ENCODE data around the gene CTDSPL.

CTDSPL gene

GRCh38 chr3:38019658-38020341, 158.1 kb downstream of the CTDSPL start:
- DNase-seq (ENCODE audit: low read depth in 1 of 2, low spot score in 1 of 2), result no peak
- H3K27me3 ChIP-seq (ENCODE audit: insufficient read depth, poor library complexity, severe bottlenecking), result no peaks in the 10 kb centered on the region
- H3K27ac ChIP-seq (replicated peaks), result no peak overlapping the region
- no peak for TF ChIP-seq GABPA (IDR thresholded peaks at IDR 0.05; ENCODE audit: low read depth)
- no peak for TF ChIP-seq POLR2AphosphoS5 (IDR thresholded peaks at IDR 0.05; ENCODE audit: low read depth)
- TF ChIP-seq, protein P1, sequence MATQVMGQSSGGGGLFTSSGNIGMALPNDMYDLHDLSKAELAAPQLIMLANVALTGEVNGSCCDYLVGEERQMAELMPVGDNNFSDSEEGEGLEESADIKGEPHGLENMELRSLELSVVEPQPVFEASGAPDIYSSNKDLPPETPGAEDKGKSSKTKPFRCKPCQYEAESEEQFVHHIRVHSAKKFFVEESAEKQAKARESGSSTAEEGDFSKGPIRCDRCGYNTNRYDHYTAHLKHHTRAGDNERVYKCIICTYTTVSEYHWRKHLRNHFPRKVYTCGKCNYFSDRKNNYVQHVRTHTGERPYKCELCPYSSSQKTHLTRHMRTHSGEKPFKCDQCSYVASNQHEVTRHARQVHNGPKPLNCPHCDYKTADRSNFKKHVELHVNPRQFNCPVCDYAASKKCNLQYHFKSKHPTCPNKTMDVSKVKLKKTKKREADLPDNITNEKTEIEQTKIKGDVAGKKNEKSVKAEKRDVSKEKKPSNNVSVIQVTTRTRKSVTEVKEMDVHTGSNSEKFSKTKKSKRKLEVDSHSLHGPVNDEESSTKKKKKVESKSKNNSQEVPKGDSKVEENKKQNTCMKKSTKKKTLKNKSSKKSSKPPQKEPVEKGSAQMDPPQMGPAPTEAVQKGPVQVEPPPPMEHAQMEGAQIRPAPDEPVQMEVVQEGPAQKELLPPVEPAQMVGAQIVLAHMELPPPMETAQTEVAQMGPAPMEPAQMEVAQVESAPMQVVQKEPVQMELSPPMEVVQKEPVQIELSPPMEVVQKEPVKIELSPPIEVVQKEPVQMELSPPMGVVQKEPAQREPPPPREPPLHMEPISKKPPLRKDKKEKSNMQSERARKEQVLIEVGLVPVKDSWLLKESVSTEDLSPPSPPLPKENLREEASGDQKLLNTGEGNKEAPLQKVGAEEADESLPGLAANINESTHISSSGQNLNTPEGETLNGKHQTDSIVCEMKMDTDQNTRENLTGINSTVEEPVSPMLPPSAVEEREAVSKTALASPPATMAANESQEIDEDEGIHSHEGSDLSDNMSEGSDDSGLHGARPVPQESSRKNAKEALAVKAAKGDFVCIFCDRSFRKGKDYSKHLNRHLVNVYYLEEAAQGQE (IDR thresholded peaks at IDR 0.05; ENCODE audit: insufficient replicate concordance, low read depth), result no peak
- no peak for TF ChIP-seq SPI1 (IDR thresholded peaks at IDR 0.05; ENCODE audit: borderline replicate concordance, low read depth)
- no peak for TF ChIP-seq CTCF (IDR thresholded peaks at IDR 0.05; ENCODE audit: insufficient read depth, low read length)
- H3K4me3 ChIP-seq (replicated peaks; ENCODE audit: insufficient read depth, low read length), result no peak overlapping the region

DNA sequence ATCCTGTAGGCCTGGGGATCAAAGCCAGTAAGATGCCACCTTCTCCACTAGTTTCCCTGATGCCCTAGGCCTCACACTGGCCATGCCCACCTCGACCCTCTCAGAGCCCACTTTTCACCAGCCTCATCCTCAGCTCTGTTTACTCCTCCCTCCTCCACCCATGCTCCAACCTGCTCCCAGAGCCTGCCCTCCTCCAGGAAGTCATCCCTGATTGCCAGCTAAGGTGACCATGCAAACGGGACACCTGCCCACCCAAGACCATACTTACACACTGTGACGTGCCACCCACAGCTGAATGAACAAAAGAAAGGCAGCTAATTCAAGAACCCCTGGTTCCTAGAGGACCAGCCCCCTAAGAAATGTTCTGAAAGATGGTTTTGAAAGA, 158.7 kb downstream of the CTDSPL start:
- no peak for DNase-seq (ENCODE audit: low read depth in 1 of 2, low spot score in 1 of 2)
- no peaks in the 10 kb centered on the region for H3K27me3 ChIP-seq (ENCODE audit: insufficient read depth, poor library complexity, severe bottlenecking)
- no peak overlapping the region for H3K27ac ChIP-seq (replicated peaks)
- TF ChIP-seq, protein P1 (IDR thresholded peaks at IDR 0.05; ENCODE audit: insufficient replicate concordance, low read depth), result no peak
- TF ChIP-seq GABPA (IDR thresholded peaks at IDR 0.05; ENCODE audit: low read depth), result no peak
- no peak for TF ChIP-seq CTCF (IDR thresholded peaks at IDR 0.05; ENCODE audit: insufficient read depth, low read length)
- no peak for TF ChIP-seq POLR2AphosphoS5 (IDR thresholded peaks at IDR 0.05; ENCODE audit: low read depth)
- no peak for TF ChIP-seq SPI1 (IDR thresholded peaks at IDR 0.05; ENCODE audit: borderline replicate concordance, low read depth)
- H3K4me3 ChIP-seq (replicated peaks; ENCODE audit: insufficient read depth, low read length), result no peak overlapping the region

DNA sequence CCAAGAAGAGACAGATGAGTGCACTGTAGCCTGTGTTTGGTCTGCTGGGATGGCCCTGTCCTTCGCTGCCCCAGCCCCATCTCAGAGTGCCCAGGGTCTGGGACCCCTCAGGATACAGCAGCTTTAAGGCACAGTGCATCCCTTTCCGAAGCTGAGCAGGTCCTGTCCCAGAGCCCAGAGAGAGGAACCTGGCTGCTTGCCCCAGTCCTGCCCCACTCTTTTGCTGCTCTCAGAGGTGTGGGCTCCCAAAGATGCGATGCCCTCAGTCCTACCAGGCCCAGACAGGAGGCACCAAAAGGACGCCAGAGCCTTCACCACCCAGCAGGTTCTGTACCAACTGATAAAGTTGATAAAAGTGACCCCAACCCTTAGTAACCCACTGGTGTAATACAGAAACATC, 159.5 kb downstream of the CTDSPL start:
- Histone ChIP-seq H3K27ac (replicated peaks) (no peak overlapping the region), H3K4me3 (replicated peaks; ENCODE audit: insufficient read depth, low read length) (no peak overlapping the region), H3K27me3 (ENCODE audit: insufficient read depth, poor library complexity, severe bottlenecking) (no peaks in the 10 kb centered on the region)
- TF ChIP-seq GABPA (IDR thresholded peaks at IDR 0.05; ENCODE audit: low read depth) (no peak), CTCF (IDR thresholded peaks at IDR 0.05; ENCODE audit: insufficient read depth, low read length) (no peak), POLR2AphosphoS5 (IDR thresholded peaks at IDR 0.05; ENCODE audit: low read depth) (no peak), SPI1 (IDR thresholded peaks at IDR 0.05; ENCODE audit: borderline replicate concordance, low read depth) (no peak)
- TF ChIP-seq, protein P1 (IDR thresholded peaks at IDR 0.05; ENCODE audit: insufficient replicate concordance, low read depth), result no peak
- no peak for DNase-seq (ENCODE audit: low read depth in 1 of 2, low spot score in 1 of 2)

Data from HL-60 (cell line).